Neutrophil (primary cell): ENCODE results near the gene MUC5B.

Source experiments
- H3K27ac ChIP-seq: fragments of 200-600 bp; sonication (generic); 2 replicates; pipeline ENCODE4 v1.5.1; 2016; ENCODE audit warnings: mild to moderate bottlenecking, moderate library complexity
- H3K27me3 ChIP-seq: fragments of 200-600 bp; sonication (generic); 2 replicates; pipeline ENCODE4 v1.6.0; 2016; ENCODE audit warnings: mild to moderate bottlenecking
- H3K36me3 ChIP-seq: fragments of 200-600 bp; sonication (generic); 2 replicates; pipeline ENCODE4 v1.5.1; 2017
- H3K4me1 ChIP-seq, 2 experiments: fragments of 200-600 bp in 1 of 2; sonication (generic) in 1 of 2; 1 replicate in 1 of 2; 2 replicates in 1 of 2; pipeline versions ENCODE4 v1.5.1 to v1.6.1; 2013 to 2016; ENCODE audit warnings: low read depth in 1 of 2, low read length in 1 of 2, mild to moderate bottlenecking in 1 of 2, moderate library complexity in 1 of 2; ENCODE audit not compliant: control insufficient read depth in 1 of 2, insufficient read depth in 1 of 2
- H3K4me3 ChIP-seq, 2 experiments: fragments of 200-600 bp in 1 of 2; sonication (generic) in 1 of 2; 1 replicate in 1 of 2; 2 replicates in 1 of 2; pipeline ENCODE4 v1.5.1; 2013 to 2016; ENCODE audit warnings: low read depth in 1 of 2, low read length in 1 of 2, mild to moderate bottlenecking in 1 of 2, moderate library complexity in 1 of 2
- H3K9me3 ChIP-seq: fragments of 200-600 bp; sonication (generic); 2 replicates; pipeline ENCODE4 v1.5.1; 2016
- TF ChIP-seq, protein P1 (sequence below): fragments of 200-600 bp; sonication (generic); IDR thresholded peaks from 2 replicates; pipeline ENCODE4 v1.5.1; 2016; ENCODE audit warnings: antibody characterized with exemption

The MUC5B gene

DNA sequence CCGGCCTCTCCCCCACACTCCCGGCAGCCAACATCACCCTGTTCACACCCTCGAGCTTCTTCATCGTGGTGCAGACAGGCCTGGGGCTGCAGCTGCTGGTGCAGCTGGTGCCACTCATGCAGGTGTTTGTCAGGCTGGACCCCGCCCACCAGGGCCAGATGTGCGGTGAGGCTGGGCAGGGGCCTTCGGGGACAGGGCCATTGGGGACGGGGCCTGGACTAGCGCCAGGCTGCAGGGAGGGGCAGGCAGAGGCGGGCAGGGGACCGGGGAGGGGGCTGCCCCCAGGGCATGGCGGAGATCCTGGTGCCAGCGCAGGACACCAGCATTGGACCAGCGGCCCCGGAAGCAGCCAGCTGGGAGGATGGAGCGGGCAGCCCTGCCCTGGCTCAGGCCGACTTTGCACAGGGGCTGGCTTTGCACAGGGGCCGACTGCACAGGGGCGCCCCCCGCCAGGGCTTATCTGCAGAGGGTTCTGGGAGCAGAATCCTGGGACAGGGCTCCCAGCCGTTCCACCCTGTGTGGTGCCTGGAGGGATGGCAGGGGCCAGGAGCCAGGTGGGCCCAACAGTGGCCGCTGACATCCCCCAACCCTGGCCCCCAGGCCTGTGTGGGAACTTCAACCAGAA lies 8.6 kb downstream of the MUC5B start:
- Histone ChIP-seq H3K4me1 (no peaks in the 10 kb centered on the region), H3K27ac (no peak overlapping the region), H3K36me3 (no peaks in the 10 kb centered on the region), H3K27me3 (no peaks in the 10 kb centered on the region), H3K9me3 (no peaks in the 10 kb centered on the region), H3K4me3 (no peak overlapping the region)
- TF ChIP-seq, protein P1, sequence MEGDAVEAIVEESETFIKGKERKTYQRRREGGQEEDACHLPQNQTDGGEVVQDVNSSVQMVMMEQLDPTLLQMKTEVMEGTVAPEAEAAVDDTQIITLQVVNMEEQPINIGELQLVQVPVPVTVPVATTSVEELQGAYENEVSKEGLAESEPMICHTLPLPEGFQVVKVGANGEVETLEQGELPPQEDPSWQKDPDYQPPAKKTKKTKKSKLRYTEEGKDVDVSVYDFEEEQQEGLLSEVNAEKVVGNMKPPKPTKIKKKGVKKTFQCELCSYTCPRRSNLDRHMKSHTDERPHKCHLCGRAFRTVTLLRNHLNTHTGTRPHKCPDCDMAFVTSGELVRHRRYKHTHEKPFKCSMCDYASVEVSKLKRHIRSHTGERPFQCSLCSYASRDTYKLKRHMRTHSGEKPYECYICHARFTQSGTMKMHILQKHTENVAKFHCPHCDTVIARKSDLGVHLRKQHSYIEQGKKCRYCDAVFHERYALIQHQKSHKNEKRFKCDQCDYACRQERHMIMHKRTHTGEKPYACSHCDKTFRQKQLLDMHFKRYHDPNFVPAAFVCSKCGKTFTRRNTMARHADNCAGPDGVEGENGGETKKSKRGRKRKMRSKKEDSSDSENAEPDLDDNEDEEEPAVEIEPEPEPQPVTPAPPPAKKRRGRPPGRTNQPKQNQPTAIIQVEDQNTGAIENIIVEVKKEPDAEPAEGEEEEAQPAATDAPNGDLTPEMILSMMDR, result no peak

DNA sequence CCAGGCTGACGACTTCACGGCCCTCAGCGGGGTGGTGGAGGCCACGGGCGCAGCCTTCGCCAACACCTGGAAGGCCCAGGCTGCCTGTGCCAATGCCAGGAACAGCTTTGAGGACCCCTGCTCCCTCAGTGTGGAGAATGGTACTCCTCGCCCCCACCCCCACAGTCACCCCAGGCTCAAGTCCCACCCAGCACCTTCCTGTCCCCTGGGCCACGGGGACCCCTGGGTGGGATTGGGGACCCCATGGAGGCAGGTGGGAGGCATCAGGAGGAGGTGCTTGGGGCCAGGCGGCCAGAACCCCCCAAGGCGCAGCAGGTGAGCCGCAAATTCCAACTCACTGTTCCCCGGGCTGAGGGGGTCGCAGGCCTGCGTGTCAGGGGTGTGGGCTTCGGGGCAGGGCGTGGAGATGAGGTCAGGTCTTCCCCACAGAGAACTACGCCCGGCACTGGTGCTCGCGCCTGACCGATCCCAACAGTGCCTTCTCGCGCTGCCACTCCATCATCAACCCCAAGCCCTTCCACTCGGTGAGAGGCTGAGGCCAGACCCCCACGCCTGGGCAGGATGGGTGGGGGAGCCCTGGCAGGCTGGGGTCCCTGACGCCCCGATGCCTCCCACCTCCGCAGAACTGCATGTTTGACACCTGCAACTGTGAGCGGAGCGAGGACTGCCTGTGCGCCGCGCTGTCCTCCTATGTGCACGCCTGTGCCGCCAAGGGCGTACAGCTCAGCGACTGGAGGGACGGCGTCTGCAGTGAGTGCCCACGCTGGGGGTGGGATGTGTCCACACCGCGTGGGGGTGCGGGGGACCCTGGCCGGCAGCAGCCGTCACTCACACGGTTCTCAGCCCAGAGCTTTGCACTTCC lies 9.4 kb downstream of the MUC5B start:
- Histone ChIP-seq H3K4me3 (no peak overlapping the region), H3K27me3 (no peaks in the 10 kb centered on the region), H3K27ac (no peak overlapping the region), H3K36me3 (no peaks in the 10 kb centered on the region), H3K4me1 (no peaks in the 10 kb centered on the region), H3K9me3 (no peaks in the 10 kb centered on the region)
- TF ChIP-seq, protein P1, result no peak

GRCh38 chr11:1232883-1233321 lies 10.0 kb downstream of the MUC5B start:
- Histone ChIP-seq H3K4me3 (no peak overlapping the region), H3K4me1 (no peaks in the 10 kb centered on the region), H3K9me3 (no peaks in the 10 kb centered on the region), H3K36me3 (no peaks in the 10 kb centered on the region), H3K27ac (no peak overlapping the region), H3K27me3 (no peaks in the 10 kb centered on the region)
- TF ChIP-seq, protein P1, result no peak

- Histone ChIP-seq H3K36me3 (no peaks in the 10 kb centered on the region), H3K9me3 (no peaks in the 10 kb centered on the region), H3K4me1 (no peaks in the 10 kb centered on the region), H3K4me3 (no peak overlapping the region), H3K27me3 (no peaks in the 10 kb centered on the region), H3K27ac (no peak overlapping the region)
- TF ChIP-seq, protein P1, result no peak
Measured at GRCh38 chr11:1233351-1234053, 10.6 kb downstream of the MUC5B start.

DNA sequence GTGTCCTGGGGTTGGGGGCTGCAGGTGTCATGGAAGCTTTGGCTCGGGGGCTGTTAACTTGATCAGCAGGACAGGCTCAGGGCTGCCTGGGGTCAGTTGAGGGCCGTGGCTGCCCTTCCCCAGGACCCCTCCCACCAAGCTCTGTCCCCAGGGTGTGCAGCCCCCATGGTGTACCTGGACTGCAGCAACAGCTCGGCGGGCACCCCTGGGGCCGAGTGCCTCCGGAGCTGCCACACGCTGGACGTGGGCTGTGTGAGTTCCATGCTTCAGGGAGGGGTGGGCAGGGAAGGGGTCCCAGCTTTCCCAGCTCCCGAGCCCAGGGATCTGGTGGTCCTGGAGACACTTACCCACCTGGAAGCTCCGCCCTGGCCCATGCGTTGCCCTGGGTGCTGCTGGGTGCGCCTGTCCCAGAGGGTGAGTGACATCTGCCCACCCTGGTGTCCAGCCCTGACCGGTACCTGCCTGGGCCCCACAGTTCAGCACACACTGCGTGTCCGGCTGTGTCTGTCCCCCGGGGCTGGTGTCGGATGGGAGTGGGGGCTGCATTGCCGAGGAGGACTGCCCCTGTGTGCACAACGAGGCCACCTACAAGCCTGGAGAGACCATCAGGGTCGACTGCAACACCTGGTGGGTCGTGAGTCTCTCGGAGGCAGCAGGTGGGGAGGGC lies 11.3 kb downstream of the MUC5B start:
- Histone ChIP-seq H3K9me3 (no peaks in the 10 kb centered on the region), H3K27ac (no peak overlapping the region), H3K4me1 (no peaks in the 10 kb centered on the region), H3K27me3 (no peaks in the 10 kb centered on the region), H3K4me3 (no peak overlapping the region), H3K36me3 (no peaks in the 10 kb centered on the region)
- TF ChIP-seq, protein P1, result no peak
